Left renal pelvis (tissue), 4 donors: ENCODE data around the gene TMEM179B. TPM values are rescaled to one million over a fixed set of nuclear protein-coding genes. Genes with fewer than 3 reads are reported as not detected.
A peak's percentile ranks its signal among the peaks of the same experiment; 100 is the strongest.

Source experiments
- DNase-seq, 4 donors: peaks; one replicate each; pipeline ENCODE4 v3.0.0-alpha.2; 2013; ENCODE audit warnings: low read depth in 4 of 4, low spot score in 3 of 4
- polyA plus RNA-seq, 4 donors: library from polyadenylated mRNA; unstranded; fragments of 120-200 nt; gene quantifications; one replicate each; pipeline ENCODE4 v1.2.1, GENCODE V29; 2013; ENCODE audit not compliant: insufficient read length in 4 of 4

TMEM179B gene
- polyA plus RNA-seq, 4 donors, result 38.8 to 68.4 (median 63.9) TPM

GRCh38 chr11:62831520-62832335, 44.5 kb downstream of the TMEM179B start, which contains the start of gene STX5:
STX5 (minus strand) TSS chr11:62832051; CDS start chr11:62831243, 808 bp downstream.
- DNase-seq, result peak; percentile 97 to 98 (median 98)

DNA sequence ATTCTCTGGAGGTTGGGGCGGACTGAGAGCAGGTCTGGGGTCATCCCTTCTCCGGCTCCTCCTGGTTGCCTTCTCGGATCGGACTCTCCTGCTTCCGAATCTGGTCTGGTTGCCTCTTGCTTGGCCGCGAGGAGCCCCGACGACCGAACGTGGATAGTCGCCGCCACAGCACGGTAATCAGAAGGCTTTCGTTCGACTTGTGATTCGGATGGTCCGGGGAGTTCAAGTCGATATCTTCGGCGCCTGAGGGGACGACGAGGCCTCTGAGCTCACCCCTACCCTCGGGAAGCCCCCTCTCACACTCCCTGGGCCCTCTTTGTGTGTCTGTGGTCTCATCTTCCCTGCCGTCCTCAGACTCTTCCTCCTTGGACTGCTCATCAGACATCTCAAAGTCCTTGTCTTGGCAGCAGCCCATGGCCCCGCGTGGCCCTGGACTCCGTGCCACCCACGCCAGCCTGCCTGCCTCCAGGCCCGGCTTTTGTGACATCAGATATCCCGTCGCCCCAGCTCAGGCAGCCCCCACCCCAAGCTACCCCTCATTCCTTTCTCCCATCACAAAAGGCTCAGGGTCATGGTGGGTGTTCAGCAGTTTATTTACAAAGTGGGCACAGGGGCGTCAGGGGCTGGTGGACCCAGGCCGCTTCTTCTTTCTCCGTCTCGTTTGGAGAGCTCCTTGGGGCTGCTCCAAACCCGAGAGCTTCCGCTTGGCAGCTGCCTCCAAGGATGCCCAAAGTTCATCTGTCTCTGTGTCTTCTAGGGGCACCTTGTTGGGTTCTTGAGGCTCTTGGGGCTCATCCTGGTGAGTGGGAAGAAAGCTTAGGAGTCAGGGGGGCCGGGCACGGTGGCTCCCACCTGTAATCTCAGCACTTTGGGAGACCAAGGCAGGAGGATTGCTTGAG, 45.4 kb downstream of the TMEM179B start, which contains the start of gene TEX54:
Gene TEX54, minus strand, starts transcription at position 506 of the 899 bp plus-strand sequence.
- DNase-seq, result no peak

DNA sequence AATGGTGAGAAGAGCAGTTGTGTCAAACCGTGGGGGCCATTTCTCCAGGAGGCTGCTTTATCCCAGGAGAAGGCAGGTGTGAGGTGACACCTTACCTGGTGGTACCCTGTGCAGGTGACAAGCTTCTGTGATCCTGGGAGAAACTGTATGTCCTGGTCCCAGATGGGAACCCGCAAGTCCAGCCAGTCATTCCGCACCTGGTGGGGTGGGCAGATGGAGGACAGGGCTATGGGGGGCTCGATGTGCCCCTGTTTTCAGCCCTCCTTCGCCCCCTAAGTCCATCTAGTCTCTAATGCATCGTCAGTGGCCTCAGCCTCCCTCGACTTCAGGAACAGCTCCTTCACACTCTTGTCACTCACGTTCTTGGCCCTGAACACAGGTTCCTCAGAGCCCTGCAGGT, 48.1 kb downstream of the TMEM179B start:
- DNase-seq, result no peak

- DNase-seq, result peak; percentile 80 to 91 (median 88)
These were observed 52.1 kb downstream of the TMEM179B start, which contains the start of gene WDR74 for GRCh38 chr11:62839050-62839945. WDR74 (minus strand) TSS chr11:62839590; CDS start chr11:62839570, 20 bp downstream.

Other genes starting within 250 kb of the TMEM179B start
- 100 to 1,000 TPM; 189 to 439 (median 222) TPM for gene AHNAK, start 240.6 kb upstream of the TMEM179B start, polyA plus RNA-seq
- gene EEF1G, start 213.5 kb upstream of the TMEM179B start, polyA plus RNA-seq, result 1,000 to 10,000 TPM; 1,909 to 2,321 (median 2,191) TPM
- 10 to 100 TPM; 18.7 to 25.0 (median 21.1) TPM for gene TUT1, start 195.9 kb upstream of the TMEM179B start, polyA plus RNA-seq
- gene MTA2, start 185.5 kb upstream of the TMEM179B start, polyA plus RNA-seq, result 100 to 1,000 TPM in 1 of 4 donors, 10 to 100 TPM in 3; 83.7 to 106 (median 94.6) TPM
- gene EML3, start 174.6 kb upstream of the TMEM179B start, polyA plus RNA-seq, result 10 to 100 TPM; 31.8 to 42.3 (median 38.6) TPM
- gene ROM1, start 174.1 kb upstream of the TMEM179B start, polyA plus RNA-seq, result 1 to 10 TPM; 3.1 to 6.9 (median 3.6) TPM
- 10 to 100 TPM; 27.2 to 49.9 (median 29.8) TPM for gene B3GAT3, start 165.4 kb upstream of the TMEM179B start, polyA plus RNA-seq
- 100 to 1,000 TPM; 363 to 404 (median 379) TPM for gene GANAB, start 140.8 kb upstream of the TMEM179B start, polyA plus RNA-seq
- 10 to 100 TPM; 15.7 to 21.6 (median 18.1) TPM for gene INTS5, start 134.1 kb upstream of the TMEM179B start, polyA plus RNA-seq
- gene C11orf98, start 122.2 kb upstream of the TMEM179B start, polyA plus RNA-seq, result 10 to 100 TPM; 44.7 to 64.6 (median 53.5) TPM
- gene CSKMT, start 122.1 kb upstream of the TMEM179B start, polyA plus RNA-seq, result 1 to 10 TPM; 4.4 to 6.6 (median 6.0) TPM
- gene UQCC3, start 115.7 kb upstream of the TMEM179B start, polyA plus RNA-seq, result 10 to 100 TPM in 1 of 4 donors, 1 to 10 TPM in 3; 6.0 to 12.6 (median 7.6) TPM
- 1 to 10 TPM; 5.6 to 8.5 (median 6.1) TPM for gene LBHD1, start 115.1 kb upstream of the TMEM179B start, polyA plus RNA-seq
- 100 to 1,000 TPM; 109 to 166 (median 156) TPM for gene UBXN1, start 108.3 kb upstream of the TMEM179B start, polyA plus RNA-seq
- gene LRRN4CL, start 97.9 kb upstream of the TMEM179B start, polyA plus RNA-seq, result 1 to 10 TPM in 3 of 4 donors, under 1 TPM in 1; 0.92 to 9.5 (median 1.4) TPM
- 10 to 100 TPM; 48.7 to 71.0 (median 56.2) TPM for gene BSCL2, start 80.0 kb upstream of the TMEM179B start, polyA plus RNA-seq
- 1 to 10 TPM; 1.5 to 2.4 (median 1.9) TPM for gene GNG3, start 79.7 kb upstream of the TMEM179B start, polyA plus RNA-seq
- 10 to 100 TPM; 71.1 to 91.1 (median 84.8) TPM for gene HNRNPUL2, start 59.9 kb upstream of the TMEM179B start, polyA plus RNA-seq
- gene TTC9C, start 58.9 kb upstream of the TMEM179B start, polyA plus RNA-seq, result 10 to 100 TPM; 38.8 to 46.5 (median 44.0) TPM
- gene ZBTB3, start 33.2 kb upstream of the TMEM179B start, polyA plus RNA-seq, result 1 to 10 TPM; 3.9 to 8.9 (median 7.6) TPM
- gene POLR2G, start 25.8 kb upstream of the TMEM179B start, polyA plus RNA-seq, result 100 to 1,000 TPM; 102 to 155 (median 145) TPM
- 10 to 100 TPM; 19.8 to 43.2 (median 26.6) TPM for gene TAF6L, start 16.0 kb upstream of the TMEM179B start, polyA plus RNA-seq
- 10 to 100 TPM; 19.4 to 31.0 (median 23.3) TPM for gene TMEM223, start 4.6 kb downstream of the TMEM179B start, polyA plus RNA-seq
- 100 to 1,000 TPM; 109 to 125 (median 121) TPM for gene NXF1, start 18.0 kb downstream of the TMEM179B start, polyA plus RNA-seq
- gene STX5, start 44.6 kb downstream of the TMEM179B start, polyA plus RNA-seq, result 10 to 100 TPM; 53.3 to 57.3 (median 55.5) TPM
- gene TEX54, start 45.4 kb downstream of the TMEM179B start, polyA plus RNA-seq, result under 1 TPM in 3 of 4 donors, not detected in 1; 0.32 to 0.63 (median 0.38) TPM
- gene WDR74, start 52.2 kb downstream of the TMEM179B start, polyA plus RNA-seq, result 10 to 100 TPM; 30.2 to 50.4 (median 35.3) TPM
- 100 to 1,000 TPM in 3 of 4 donors, 10 to 100 TPM in 1; 81.0 to 207 (median 159) TPM for gene SLC3A2, start 93.5 kb downstream of the TMEM179B start, polyA plus RNA-seq
- gene CHRM1, start 134.0 kb downstream of the TMEM179B start, polyA plus RNA-seq, result under 1 TPM in 2 of 4 donors, not detected in 2; 0.05 to 0.40 TPM
- gene SLC22A6, start 197.6 kb downstream of the TMEM179B start, polyA plus RNA-seq, result 10 to 100 TPM in 3 of 4 donors, under 1 TPM in 1; 0.22 to 34.7 (median 20.9) TPM
- 10 to 100 TPM in 3 of 4 donors, under 1 TPM in 1; 0.59 to 51.1 (median 32.8) TPM for gene SLC22A8, start 228.4 kb downstream of the TMEM179B start, polyA plus RNA-seq